GM21723 (cell line): Measurements from ENCODE around the gene SEC22C.
"Not testable (repeated sequence)": the region's sequence is repeated elsewhere in the genome, so short reads cannot be mapped to it uniquely, and the experiment has no call there.

Experiments used
- ATAC-seq: cut with Tn5 transposase; IDR thresholded peaks from one replicate; pipeline ENCODE4 v1.9.1; 2021; ENCODE audit warnings: mild to moderate bottlenecking, moderate library complexity; ENCODE audit not compliant: unreplicated experiment

SEC22C gene, protein sequence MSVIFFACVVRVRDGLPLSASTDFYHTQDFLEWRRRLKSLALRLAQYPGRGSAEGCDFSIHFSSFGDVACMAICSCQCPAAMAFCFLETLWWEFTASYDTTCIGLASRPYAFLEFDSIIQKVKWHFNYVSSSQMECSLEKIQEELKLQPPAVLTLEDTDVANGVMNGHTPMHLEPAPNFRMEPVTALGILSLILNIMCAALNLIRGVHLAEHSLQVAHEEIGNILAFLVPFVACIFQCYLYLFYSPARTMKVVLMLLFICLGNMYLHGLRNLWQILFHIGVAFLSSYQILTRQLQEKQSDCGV

GRCh38 chr3:42581709-42582473 is at the start of gene SEC22C:
SEC22C (minus strand) TSS chr3:42581967; CDS start chr3:42569046, 12,921 bp downstream.
- peak; percentile 91 for ATAC-seq

GRCh38 chr3:42613462-42613861 is 31.7 kb upstream of the SEC22C start:
- no peak for ATAC-seq

DNA sequence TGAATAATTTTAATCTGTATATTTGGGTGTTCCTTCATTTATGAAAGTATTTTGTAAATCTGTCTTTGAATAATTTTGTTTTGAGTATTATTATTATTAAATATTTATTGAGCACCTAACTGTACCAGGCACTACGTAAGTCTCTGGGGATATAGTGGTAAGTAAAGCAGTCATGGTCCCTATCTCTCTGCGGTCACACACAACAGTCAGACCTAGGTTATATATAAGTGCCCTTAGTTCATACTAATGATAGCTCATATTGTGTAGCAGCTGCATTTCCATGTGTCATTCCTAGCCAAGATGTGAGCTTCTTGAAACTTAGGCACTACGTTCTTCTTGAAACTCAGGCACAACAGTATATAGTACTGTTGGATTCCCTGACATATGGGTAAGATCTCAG is 31.2 kb upstream of the SEC22C start:
- ATAC-seq: no peak

GRCh38 chr3:42612217-42612616 is 30.4 kb upstream of the SEC22C start:
- no peak for ATAC-seq

- no peak for ATAC-seq
Measured at GRCh38 chr3:42610976-42611375, 29.2 kb upstream of the SEC22C start.

DNA sequence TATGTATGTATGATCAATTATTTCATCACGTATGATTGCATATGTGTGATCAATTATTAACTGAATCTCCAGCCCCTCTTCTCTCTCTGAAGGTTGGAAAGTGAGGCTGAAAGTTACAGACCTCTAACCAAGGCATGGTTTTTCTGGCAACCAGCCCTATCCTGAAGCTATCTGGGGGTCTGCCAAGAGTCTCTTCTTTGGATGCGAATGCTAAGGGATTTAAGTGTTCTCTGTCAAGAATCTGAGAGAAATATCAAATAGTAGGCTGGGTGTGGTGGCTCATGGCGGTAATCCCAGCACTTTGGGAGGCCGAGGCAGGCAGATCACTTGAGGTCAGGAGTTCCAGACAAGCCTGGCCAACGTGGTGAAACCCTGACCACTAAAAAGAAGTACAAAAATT is 26.8 kb upstream of the SEC22C start:
- ATAC-seq: no peak

DNA sequence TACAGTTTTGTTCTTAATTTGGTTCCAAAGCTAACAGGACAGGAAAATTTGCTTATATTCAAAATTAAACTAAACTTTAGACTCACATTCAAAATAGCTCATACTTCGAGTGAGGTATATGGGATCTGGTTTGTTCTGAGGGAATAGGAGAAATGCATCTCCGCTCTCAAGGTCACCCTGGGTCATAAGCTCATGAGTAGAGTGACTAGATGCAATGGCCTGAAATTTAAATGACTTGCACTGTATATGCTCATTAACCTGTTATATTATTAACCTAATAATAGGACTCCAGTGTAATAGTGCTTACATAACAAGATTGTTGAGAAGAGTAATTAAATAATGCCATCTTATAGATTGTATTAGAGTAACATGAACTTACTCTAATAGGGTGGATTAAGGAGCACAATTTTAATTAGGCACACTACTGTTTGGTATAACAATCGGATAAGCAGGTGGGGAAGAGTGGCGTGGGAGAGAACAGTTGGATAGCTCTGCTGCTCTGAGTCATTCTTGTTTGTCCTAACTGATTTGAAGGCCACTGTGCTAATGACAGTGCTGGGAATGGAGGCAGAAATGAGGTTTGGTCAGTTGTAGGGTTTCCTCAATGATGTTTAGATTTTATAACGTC is 23.9 kb upstream of the SEC22C start:
- ATAC-seq: no peak

DNA sequence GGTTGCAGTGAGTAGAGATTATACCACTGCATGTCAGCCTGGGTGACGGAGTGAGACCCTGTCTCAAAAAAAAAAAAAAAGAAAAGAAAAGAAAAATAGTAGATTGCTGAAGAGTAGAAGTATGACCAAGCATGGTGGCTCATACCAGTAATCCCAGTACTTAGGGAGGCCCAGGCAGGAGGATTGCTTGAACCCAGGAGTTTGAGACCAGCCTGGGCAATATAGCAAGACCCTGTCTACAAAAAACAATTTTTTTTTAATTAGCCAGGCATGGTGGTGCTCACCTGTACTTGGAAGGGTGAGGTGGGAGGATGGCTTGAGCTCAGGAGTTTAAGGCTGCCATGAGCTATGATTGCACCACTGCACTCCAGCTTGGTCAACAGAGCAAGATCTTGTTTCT is 21.2 kb upstream of the SEC22C start:
- ATAC-seq: no peak

- ATAC-seq: peak; percentile 20
Measured at GRCh38 chr3:42601896-42602581, 20.3 kb upstream of the SEC22C start.

DNA sequence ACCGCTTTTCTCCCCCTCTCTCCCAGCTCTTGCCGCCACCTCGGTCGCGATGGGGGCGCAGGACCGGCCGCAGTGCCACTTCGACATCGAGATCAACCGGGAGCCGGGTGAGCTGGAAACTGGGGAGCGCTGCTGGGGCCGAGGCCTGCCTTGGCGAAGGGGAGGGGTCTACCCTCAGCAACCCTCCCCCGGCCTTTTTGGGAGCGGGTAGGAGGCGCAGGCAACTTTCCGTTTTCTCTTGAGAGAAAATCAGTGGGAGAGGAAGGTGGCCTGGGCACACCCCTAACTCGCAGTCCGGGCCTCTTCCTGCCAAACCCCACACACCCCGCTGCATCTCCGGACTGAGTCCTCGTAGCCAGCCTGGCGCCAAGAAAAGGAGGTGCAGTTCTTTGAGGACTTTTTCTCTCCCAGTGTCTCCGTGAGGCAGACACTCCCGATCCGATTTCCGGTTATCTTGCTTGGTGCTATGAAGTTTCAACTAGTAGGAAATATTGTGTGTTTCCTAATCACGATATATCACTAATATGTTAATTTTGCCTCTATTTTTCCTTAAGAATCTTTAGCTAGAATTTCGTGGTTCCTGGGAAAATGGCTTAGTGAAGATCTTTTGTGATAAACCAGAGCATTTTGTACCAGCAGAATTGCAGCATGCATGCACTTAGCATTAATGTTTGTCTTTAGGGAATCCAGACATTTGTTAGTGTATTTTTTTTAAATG is 19.4 kb upstream of the SEC22C start:
- peak; percentile 33 for ATAC-seq

GRCh38 chr3:42600111-42600957 is 18.6 kb upstream of the SEC22C start, which contains the start of gene NKTR:
NKTR (plus strand) TSS chr3:42600686; CDS start chr3:42601007, 321 bp downstream.
- peak; percentile 84 for ATAC-seq

- not testable (repeated sequence) for ATAC-seq
Measured at GRCh38 chr3:42597098-42597497, 15.3 kb upstream of the SEC22C start.

DNA sequence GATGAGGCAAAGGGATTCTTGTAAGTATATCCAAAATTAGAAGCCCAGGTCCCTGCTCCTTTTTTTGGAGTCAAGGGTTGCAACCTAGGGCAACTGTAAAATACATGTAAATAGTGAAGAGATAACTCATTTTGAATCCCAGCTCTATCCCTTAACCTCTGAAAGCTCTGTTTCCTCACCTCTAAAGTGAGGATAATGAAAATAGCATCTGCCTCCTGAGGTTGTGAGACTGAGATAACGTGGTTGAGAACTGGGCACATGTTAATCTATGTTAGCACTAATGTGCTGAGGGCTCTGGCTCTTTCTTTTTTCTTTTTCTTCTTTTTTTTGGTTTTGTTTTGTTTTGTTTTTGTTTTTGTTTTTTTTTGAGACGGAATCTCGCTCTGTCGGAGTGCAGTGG is 13.9 kb upstream of the SEC22C start:
- ATAC-seq: no peak

DNA sequence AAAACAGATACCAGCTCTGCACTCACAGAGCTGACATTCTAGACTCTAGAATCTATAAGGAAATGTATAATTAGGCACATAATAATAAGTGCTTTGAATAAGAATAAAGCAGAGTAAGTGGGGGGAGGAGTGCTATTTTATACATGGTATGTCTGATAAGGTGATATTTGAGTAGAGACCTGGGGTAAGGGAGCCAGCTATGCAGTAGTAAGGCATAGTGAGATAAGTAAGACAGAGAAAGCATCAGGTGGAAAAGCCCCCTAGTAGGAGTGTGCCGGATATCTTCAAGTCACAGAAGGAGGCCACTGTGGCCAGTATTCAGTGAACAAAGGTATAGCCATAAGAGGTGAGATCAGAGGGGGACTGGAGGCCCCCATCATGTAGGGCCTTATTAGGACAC is 11.9 kb upstream of the SEC22C start:
- no peak for ATAC-seq

DNA sequence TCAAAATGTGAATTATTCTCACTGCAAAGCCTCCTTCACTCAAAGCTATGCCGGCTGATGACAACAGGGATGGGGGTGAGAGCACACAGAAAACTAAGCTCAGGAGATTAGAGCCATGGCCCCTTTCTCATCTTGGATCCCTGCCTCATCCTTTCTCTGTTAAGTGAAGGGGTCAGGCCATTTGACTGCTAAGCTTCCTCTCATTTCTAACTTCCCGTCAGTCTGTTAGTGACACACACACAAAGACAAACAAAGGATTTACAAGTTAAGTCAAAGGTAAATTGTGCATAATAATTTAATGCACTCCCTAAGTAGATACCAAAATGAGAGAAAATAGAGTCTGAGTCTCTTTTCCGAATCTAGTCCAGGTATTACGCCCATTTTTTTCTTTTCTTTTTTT is 10.0 kb upstream of the SEC22C start:
- no peak for ATAC-seq

DNA sequence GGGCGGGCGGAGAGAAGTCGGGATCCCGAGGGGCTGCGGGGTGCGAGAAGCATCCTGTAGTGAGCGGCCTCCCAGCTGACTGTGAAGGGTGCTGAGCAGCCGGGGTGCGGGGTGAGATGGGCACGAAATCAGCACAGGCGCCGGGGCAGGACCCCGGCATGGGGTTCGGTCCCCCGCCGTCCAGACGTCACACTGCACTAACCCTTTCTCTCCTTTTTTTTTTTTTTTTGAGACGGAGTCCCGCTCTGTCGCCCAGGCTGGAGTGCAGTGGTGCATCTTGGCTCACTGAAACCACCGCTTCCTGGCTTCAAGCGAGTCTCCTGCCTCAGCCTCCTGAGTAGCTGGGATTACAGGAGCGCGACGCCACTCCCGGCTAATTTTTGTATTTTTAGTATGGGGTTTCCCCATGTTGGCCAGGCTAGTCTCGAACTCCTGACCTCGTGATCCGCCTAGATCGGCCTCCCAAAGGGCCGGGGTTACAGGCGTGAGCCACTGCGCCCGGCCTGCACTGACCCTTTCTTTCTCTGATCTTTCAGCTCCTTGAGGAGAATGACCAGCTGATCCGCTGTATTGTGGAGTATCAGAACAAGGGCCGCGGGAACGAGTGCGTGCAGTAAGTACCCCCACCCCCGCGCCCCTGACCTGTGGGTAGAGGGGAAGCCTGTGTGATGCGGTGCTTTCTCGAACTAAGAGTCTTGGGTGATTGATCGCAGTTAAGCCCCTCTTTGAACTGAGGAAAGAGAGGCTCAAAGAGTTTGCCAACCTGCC is 9.4 kb upstream of the SEC22C start:
- ATAC-seq: no peak

DNA sequence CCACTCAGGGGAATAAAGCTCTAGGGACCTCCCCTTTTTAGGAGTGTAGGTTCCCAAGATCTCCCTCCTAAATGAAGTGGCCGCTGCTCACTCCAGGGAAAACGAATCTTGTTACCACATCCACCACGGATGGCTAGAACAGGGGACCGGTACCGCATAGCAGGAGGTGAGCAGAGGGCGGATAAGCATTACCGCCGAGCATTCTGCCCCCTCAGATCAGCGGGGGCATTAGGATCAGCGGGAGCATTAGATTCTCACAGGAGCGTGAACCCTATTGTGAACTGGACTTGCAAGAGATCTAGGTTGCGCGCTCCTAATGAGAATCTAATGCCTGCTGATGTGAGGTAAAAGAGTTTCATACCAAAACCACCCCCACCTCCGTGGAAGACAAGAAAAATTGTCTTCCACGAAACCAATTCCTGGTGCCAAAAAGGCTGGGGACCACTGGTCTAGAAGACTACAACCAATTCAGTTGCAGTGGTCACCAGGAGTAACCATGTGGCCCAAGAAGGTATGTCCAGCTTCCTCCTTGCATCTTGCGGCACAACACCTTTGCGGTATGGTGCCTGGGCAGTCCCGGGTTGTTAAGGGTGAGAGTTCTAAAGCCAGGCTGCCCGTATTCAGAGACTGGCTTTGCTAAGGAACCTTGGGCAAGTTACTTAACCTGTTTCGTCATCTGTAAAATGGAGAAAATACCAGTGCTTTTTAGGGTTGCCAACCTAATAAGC is 7.8 kb upstream of the SEC22C start:
- no peak for ATAC-seq

DNA sequence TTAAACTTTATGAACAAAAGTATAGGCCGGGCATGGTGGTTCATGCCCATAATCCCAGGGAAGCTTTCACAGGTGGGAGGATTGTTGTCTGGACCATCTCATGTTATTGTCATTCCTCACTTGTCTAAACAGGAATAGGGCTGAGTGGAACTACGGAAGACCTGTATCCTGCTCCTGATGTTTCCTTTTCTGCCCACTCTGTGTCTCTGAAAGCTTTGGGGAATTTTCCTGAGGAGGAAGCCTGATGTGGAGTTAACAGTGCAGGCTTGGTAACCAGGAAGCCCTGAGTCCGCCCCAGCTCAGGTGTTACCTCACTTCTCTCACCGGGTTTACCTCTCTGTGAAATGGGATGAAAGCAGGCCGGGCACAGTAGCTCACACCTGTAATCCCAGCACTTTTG is 6.9 kb upstream of the SEC22C start:
- no peak for ATAC-seq
